Mucosa of rectum (tissue), 2 donors: Measurements from ENCODE around the gene ETFRF1.

Experiments
- H3K27ac ChIP-seq, 2 donors: one replicate each; pipeline ENCODE4 v1.7.0; 2013; ENCODE audit warnings: inconsistent platforms in 2 of 2, low read depth in 2 of 2, low read length in 2 of 2
- H3K27me3 ChIP-seq, 2 donors: one replicate each; pipeline ENCODE4 v1.7.0; 2013; ENCODE audit warnings: low read length in 2 of 2; ENCODE audit not compliant: control insufficient read depth in 2 of 2, insufficient read depth in 2 of 2
- H3K36me3 ChIP-seq, 2 donors: one replicate each; pipeline ENCODE4 v1.7.0; 2013; ENCODE audit warnings: low read length in 2 of 2; ENCODE audit not compliant: control insufficient read depth in 2 of 2, insufficient read depth in 2 of 2
- H3K4me1 ChIP-seq, 2 donors: one replicate each; pipeline ENCODE4 v1.7.0; 2013; ENCODE audit warnings: low read length in 2 of 2, mild to moderate bottlenecking in 1 of 2; ENCODE audit not compliant: control insufficient read depth in 2 of 2, insufficient read depth in 2 of 2
- H3K4me3 ChIP-seq, 2 donors: one replicate each; pipeline ENCODE4 v1.7.0; 2013; ENCODE audit warnings: low read length in 2 of 2
- H3K9ac ChIP-seq, 2 donors: one replicate each; pipeline ENCODE4 v1.7.0; 2013; ENCODE audit warnings: low read length in 2 of 2, low read depth in 1 of 2, mild to moderate bottlenecking in 1 of 2
- H3K9me3 ChIP-seq, 2 donors: one replicate each; pipeline ENCODE4 v1.7.0; 2013; ENCODE audit warnings: low read length in 2 of 2; ENCODE audit not compliant: control insufficient read depth in 2 of 2
- donor health status: healthy.
- donor health status: Normal muscosa, but diverticular disease.

Gene ETFRF1

DNA sequence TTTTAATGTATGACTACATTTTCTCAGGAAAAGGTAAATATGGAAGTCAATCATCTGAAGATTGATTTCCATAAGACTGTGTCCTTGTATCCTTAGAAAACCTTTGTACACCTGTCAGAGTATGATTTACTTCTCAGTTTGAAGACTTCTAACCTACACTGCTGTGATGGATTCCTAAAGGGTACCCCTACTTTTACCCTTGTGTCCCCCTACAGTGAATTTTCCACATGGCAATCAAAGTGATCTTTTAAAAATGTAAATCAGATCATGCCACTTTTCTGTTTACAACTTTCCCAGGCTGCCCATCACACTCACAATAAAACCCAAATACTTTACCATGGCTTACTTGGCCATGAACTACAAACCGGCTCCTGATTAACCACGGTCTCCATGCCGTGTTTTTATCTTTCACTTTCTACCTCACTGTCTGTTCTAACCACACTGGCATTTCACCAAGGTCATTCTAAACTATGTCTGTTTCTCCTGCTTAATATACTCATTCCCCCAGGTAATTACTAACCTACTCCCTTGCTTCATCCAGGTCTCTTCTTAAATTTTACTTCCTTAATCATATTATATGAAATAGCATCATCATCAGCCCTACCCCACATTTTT is 8.1 kb upstream of the ETFRF1 start:
- no peak overlapping the region for H3K9ac ChIP-seq
- no peaks in the 10 kb centered on the region for H3K36me3 ChIP-seq
- no peaks in the 10 kb centered on the region for H3K4me1 ChIP-seq
- H3K27ac ChIP-seq: no peak overlapping the region
- peak overlapping the region in 1 of 2 donors; percentile 23 for H3K4me3 ChIP-seq
- H3K9me3 ChIP-seq: no peaks in the 10 kb centered on the region
- no peaks in the 10 kb centered on the region for H3K27me3 ChIP-seq

GRCh38 chr12:25187781-25188180 is 7.3 kb upstream of the ETFRF1 start:
- no peaks in the 10 kb centered on the region for H3K36me3 ChIP-seq
- H3K4me3 ChIP-seq: no peak overlapping the region
- no peak overlapping the region for H3K9ac ChIP-seq
- no peaks in the 10 kb centered on the region for H3K27me3 ChIP-seq
- no peak overlapping the region for H3K27ac ChIP-seq
- H3K4me1 ChIP-seq: no peaks in the 10 kb centered on the region
- H3K9me3 ChIP-seq: no peaks in the 10 kb centered on the region

- Histone ChIP-seq H3K9ac (no peak overlapping the region), H3K36me3 (no peaks in the 10 kb centered on the region), H3K4me3 (no peak overlapping the region), H3K27me3 (no peaks in the 10 kb centered on the region), H3K9me3 (no peaks in the 10 kb centered on the region), H3K4me1 (peaks cover 0 to 4% of the 10 kb centered on the region in 2 donors), H3K27ac (no peak overlapping the region)
Observed at GRCh38 chr12:25189656-25190055, 5.4 kb upstream of the ETFRF1 start.

DNA sequence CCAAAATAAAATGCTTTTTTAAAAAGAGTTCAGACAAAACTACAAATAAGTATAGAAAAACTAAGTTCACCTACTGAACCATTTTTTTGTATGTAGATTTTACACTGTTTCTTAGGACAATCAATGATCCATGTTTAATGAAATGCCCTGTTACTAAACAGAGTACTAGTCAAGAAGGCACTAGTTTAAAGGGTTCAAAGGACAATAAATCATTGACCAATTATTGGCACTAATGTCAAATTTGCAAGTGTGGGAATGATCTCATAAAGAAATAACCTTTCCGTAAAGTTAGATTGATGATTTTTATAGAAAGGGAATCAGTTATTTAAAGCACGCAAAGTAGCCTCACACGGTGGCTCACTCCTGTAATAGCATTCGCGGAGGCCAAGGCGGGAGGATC is 4.2 kb upstream of the ETFRF1 start:
- no peak overlapping the region for H3K27ac ChIP-seq
- no peak overlapping the region for H3K9ac ChIP-seq
- no peaks in the 10 kb centered on the region for H3K27me3 ChIP-seq
- H3K4me1 ChIP-seq: peaks cover 0 to 7% of the 10 kb centered on the region in 2 donors
- no peaks in the 10 kb centered on the region for H3K36me3 ChIP-seq
- no peak overlapping the region for H3K4me3 ChIP-seq
- no peaks in the 10 kb centered on the region for H3K9me3 ChIP-seq

GRCh38 chr12:25194214-25194613 is 823 bp upstream of the ETFRF1 start:
- H3K27me3 ChIP-seq: no peaks in the 10 kb centered on the region
- no peak overlapping the region for H3K9ac ChIP-seq
- no peak overlapping the region for H3K27ac ChIP-seq
- no peaks in the 10 kb centered on the region for H3K36me3 ChIP-seq
- no peaks in the 10 kb centered on the region for H3K9me3 ChIP-seq
- peaks cover 0 to 9% of the 10 kb centered on the region in 2 donors for H3K4me1 ChIP-seq
- H3K4me3 ChIP-seq: peak overlapping the region in 1 of 2 donors; percentile 98

GRCh38 chr12:25194722-25195055 is 348 bp upstream of the ETFRF1 start:
- peak overlapping the region; percentile 91 to 95 for H3K27ac ChIP-seq
- H3K9me3 ChIP-seq: no peaks in the 10 kb centered on the region
- peak overlapping the region; percentile 68 to 95 for H3K9ac ChIP-seq
- peaks cover 0 to 9% of the 10 kb centered on the region in 2 donors for H3K4me1 ChIP-seq
- H3K4me3 ChIP-seq: peak overlapping the region; percentile 94 to 98
- H3K27me3 ChIP-seq: no peaks in the 10 kb centered on the region
- no peaks in the 10 kb centered on the region for H3K36me3 ChIP-seq

DNA sequence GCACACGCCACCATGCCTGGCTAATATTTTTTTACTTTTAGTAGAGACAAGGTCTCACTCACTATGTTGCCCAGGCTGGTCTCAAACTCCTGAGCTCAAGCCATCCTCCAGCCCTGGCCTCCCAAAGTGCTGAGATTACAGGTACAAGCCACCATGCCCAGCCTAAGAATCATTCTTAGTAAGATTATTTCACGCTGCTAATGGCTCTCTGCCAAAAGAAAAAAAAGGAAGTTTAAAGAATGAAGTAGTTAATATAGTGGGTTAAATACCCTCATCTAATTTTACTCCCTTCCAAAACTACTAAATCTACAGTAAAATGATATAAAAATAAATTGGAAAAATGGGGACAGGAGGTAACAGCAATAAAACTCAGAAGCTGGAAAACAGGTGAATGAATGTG is 2.6 kb downstream of the ETFRF1 start:
- Histone ChIP-seq H3K9ac (no peak overlapping the region), H3K27me3 (no peaks in the 10 kb centered on the region), H3K4me3 (no peak overlapping the region), H3K9me3 (no peaks in the 10 kb centered on the region), H3K4me1 (peaks cover 0 to 9% of the 10 kb centered on the region in 2 donors), H3K27ac (no peak overlapping the region), H3K36me3 (no peaks in the 10 kb centered on the region)

DNA sequence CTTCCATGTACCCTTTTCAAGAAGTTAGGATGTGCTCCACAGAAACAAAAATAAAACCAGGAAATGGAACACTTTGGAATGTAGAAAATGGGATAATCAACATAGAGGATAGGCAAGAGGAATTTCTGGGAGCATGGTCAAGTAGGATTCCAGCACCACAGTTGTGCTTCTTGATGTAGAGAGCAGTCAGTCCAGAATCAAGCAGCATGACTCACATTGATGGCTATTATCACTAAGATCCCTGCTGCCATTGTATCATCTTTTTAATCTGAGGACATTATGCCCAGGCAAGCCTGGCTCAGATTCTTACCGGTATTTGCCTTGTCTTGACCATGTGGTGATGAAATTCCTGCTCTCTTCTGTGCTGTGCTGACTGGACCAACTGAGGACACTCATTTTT is 5.7 kb downstream of the ETFRF1 start:
- H3K27ac ChIP-seq: no peak overlapping the region
- H3K4me1 ChIP-seq: peaks cover 0 to 3% of the 10 kb centered on the region in 2 donors
- H3K36me3 ChIP-seq: peaks cover 0 to 2% of the 10 kb centered on the region in 2 donors
- H3K27me3 ChIP-seq: no peaks in the 10 kb centered on the region
- H3K9ac ChIP-seq: no peak overlapping the region
- no peaks in the 10 kb centered on the region for H3K9me3 ChIP-seq
- no peak overlapping the region for H3K4me3 ChIP-seq

DNA sequence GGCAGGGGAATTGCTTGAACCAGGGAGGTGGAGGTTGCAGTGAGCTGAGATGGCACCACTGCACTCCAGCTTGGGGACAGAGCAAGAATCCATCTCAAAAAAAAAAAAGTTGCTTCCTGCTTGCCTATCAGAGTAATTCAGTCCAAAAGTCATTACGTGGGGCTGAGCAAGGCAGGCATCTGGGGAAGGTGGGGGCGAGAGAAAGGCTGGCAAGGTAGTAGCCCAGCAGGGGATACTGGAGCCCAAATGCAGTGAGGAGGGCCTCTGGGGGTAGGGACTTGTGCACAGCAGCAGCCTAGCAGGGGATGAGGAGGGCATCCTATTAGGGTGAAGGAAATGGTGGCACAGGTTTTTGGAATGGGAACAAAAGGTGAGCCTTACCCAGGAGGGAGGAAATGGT is 7.1 kb downstream of the ETFRF1 start:
- no peaks in the 10 kb centered on the region for H3K9me3 ChIP-seq
- no peak overlapping the region for H3K9ac ChIP-seq
- H3K27me3 ChIP-seq: no peaks in the 10 kb centered on the region
- H3K36me3 ChIP-seq: peaks cover 4 to 5% of the 10 kb centered on the region in 2 donors
- H3K4me3 ChIP-seq: no peak overlapping the region
- H3K4me1 ChIP-seq: no peaks in the 10 kb centered on the region
- H3K27ac ChIP-seq: no peak overlapping the region

- H3K27me3 ChIP-seq: no peaks in the 10 kb centered on the region
- no peak overlapping the region for H3K27ac ChIP-seq
- H3K9me3 ChIP-seq: no peaks in the 10 kb centered on the region
- no peak overlapping the region for H3K4me3 ChIP-seq
- H3K9ac ChIP-seq: no peak overlapping the region
- H3K4me1 ChIP-seq: no peaks in the 10 kb centered on the region
- peaks cover 11 to 15% of the 10 kb centered on the region in 2 donors for H3K36me3 ChIP-seq
Observed at GRCh38 chr12:25207411-25207810, 12.4 kb downstream of the ETFRF1 start.

GRCh38 chr12:25207846-25208245 is 12.8 kb downstream of the ETFRF1 start:
- H3K27me3 ChIP-seq: no peaks in the 10 kb centered on the region
- no peak overlapping the region for H3K9ac ChIP-seq
- H3K4me3 ChIP-seq: no peak overlapping the region
- no peak overlapping the region for H3K27ac ChIP-seq
- no peaks in the 10 kb centered on the region for H3K9me3 ChIP-seq
- H3K4me1 ChIP-seq: no peaks in the 10 kb centered on the region
- peaks cover 11 to 15% of the 10 kb centered on the region in 2 donors for H3K36me3 ChIP-seq
